ENCODE measurements around the gene CLK4. TPM values are rescaled to one million over a fixed set of nuclear protein-coding genes. Genes with fewer than 3 reads are reported as not detected.

Gene CLK4
- total RNA-seq, 6 experiments from 2014 or later = 10.8 to 19.1 (median 11.7) TPM

DNA sequence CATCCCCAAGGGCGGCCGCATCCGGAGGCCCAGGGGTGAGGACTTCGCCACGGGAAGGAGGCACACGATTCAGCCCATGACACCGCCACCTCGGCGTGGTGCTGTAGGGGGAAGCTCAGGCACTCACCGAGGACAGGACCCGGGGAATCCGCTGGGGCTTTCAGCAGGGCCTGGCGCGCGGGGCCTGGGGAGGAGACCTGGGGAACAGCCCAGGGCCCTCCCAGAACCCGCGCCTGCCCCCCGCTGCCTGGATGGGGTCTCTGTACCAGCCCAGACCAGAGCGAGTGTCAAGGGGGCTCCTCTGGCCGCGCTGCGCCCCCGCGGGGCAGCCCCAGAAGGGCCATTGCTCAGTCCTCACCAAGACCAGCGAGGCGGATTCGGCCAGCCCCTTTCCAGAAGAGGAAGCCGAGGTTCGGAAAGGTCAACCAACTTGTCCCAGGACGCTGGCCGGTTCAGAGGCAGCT lies 49.4 kb downstream of the CLK4 start:
- no peak for TF ChIP-seq POLR2A (IDR thresholded peaks at IDR 0.05)
- TF ChIP-seq, protein P1, sequence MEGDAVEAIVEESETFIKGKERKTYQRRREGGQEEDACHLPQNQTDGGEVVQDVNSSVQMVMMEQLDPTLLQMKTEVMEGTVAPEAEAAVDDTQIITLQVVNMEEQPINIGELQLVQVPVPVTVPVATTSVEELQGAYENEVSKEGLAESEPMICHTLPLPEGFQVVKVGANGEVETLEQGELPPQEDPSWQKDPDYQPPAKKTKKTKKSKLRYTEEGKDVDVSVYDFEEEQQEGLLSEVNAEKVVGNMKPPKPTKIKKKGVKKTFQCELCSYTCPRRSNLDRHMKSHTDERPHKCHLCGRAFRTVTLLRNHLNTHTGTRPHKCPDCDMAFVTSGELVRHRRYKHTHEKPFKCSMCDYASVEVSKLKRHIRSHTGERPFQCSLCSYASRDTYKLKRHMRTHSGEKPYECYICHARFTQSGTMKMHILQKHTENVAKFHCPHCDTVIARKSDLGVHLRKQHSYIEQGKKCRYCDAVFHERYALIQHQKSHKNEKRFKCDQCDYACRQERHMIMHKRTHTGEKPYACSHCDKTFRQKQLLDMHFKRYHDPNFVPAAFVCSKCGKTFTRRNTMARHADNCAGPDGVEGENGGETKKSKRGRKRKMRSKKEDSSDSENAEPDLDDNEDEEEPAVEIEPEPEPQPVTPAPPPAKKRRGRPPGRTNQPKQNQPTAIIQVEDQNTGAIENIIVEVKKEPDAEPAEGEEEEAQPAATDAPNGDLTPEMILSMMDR (IDR thresholded peaks at IDR 0.05) = no peak
- ATAC-seq (peak in 3 of 4 donors; percentile 45 to 62 (median 50)), DNase-seq (no peak)
- H3K27ac ChIP-seq = peak overlapping the region in 1 of 3 donors; percentile 22
- H3K4me1 ChIP-seq = no peaks in the 10 kb centered on the region
- H3K4me3 ChIP-seq = peak overlapping the region in 2 of 3 donors; percentile 14 to 35
- intact Hi-C loops (cut with DNase I) = no loop called here
- H3K36me3 ChIP-seq = no peaks in the 10 kb centered on the region
- no peaks in the 10 kb centered on the region for H3K27me3 ChIP-seq
- H3K9me3 ChIP-seq = no peaks in the 10 kb centered on the region
- WGBS (ENCODE audit: insufficient coverage, low coverage, low lambda C conversion rate, missing lambda C conversion rate) = 6% methylated on average over 6 of the region's 31 CpGs

GRCh38 chr5:178576591-178577351 lies 50.1 kb downstream of the CLK4 start:
- WGBS (ENCODE audit: insufficient coverage, low coverage, low lambda C conversion rate, missing lambda C conversion rate) = 8% methylated on average over 10 of the region's 92 CpGs
- ATAC-seq (peak in 3 of 4 donors; percentile 15 to 55 (median 52)), DNase-seq (no peak)
- no peaks in the 10 kb centered on the region for H3K27me3 ChIP-seq
- H3K36me3 ChIP-seq = no peaks in the 10 kb centered on the region
- intact Hi-C loops (cut with DNase I) = no loop called here
- TF ChIP-seq, protein P1 (IDR thresholded peaks at IDR 0.05) = no peak
- TF ChIP-seq POLR2A (IDR thresholded peaks at IDR 0.05) = no peak
- H3K4me1 ChIP-seq = no peaks in the 10 kb centered on the region
- H3K9me3 ChIP-seq = no peaks in the 10 kb centered on the region
- peak overlapping the region; percentile 9 to 35 (median 14) for H3K4me3 ChIP-seq
- peak overlapping the region in 1 of 3 donors; percentile 22 for H3K27ac ChIP-seq

DNA sequence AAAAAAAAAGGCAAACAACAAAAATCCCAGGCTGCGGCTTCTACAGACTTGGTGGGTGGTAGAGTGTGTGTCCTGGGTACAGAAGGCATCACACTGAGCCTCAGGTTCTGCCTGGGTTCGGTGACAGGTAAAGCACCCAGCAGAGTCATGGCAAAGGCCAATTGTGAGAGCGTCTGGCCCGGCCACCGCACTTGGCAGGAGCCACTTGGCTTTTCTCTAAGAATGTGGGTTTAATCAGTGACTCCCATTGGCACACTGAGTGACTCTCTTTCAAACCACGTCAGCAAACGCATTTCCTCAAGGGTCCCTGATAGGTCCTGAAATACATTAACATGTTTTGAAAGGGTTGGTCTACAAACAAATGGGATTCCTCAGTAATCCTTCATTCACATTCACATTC lies 53.6 kb downstream of the CLK4 start:
- WGBS (ENCODE audit: insufficient coverage, low coverage, low lambda C conversion rate, missing lambda C conversion rate) = 64% methylated on average over 2 of the region's 7 CpGs
- H3K27me3 ChIP-seq = no peaks in the 10 kb centered on the region
- no peak overlapping the region for H3K4me3 ChIP-seq
- no peaks in the 10 kb centered on the region for H3K4me1 ChIP-seq
- no peaks in the 10 kb centered on the region for H3K9me3 ChIP-seq
- DNase-seq = no peak
- no peak for TF ChIP-seq POLR2A (IDR thresholded peaks at IDR 0.05)
- TF ChIP-seq, protein P1 (IDR thresholded peaks at IDR 0.05) = no peak
- intact Hi-C loops (cut with DNase I) = no loop called here
- H3K36me3 ChIP-seq = no peaks in the 10 kb centered on the region
- ATAC-seq = no peak
- no peak overlapping the region for H3K27ac ChIP-seq

DNA sequence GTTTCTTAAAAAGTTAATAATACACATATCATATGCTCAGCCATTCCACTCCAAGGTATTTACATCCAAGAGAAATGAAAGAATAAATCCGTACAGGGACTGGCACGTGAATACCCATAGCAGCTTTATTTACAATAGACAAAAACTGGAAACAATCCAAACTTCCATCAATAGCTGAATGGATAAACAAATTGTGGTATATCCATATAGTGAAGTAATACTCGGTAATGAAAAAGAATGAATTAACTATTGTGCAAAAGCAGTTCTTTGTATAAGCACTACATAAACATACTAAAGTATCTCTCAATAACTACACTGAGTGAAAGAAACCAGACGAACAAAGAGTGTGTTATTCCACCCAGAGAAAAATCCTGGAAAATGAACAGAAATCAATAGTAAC lies 54.2 kb downstream of the CLK4 start:
- 59% methylated on average over 4 of the region's 4 CpGs for WGBS (ENCODE audit: insufficient coverage, low coverage, low lambda C conversion rate, missing lambda C conversion rate)
- ATAC-seq = no peak
- H3K4me1 ChIP-seq = no peaks in the 10 kb centered on the region
- no peaks in the 10 kb centered on the region for H3K9me3 ChIP-seq
- DNase-seq = no peak
- TF ChIP-seq POLR2A (IDR thresholded peaks at IDR 0.05) = no peak
- TF ChIP-seq, protein P1 (IDR thresholded peaks at IDR 0.05) = no peak
- no peaks in the 10 kb centered on the region for H3K36me3 ChIP-seq
- H3K27ac ChIP-seq = no peak overlapping the region
- no peaks in the 10 kb centered on the region for H3K27me3 ChIP-seq
- intact Hi-C loops (cut with DNase I) = no loop called here
- H3K4me3 ChIP-seq = no peak overlapping the region
